Measurements from ENCODE around the gene TMCC3.
A peak's percentile ranks its signal among the peaks of the same experiment; 100 is the strongest.

Gene TMCC3

GRCh38 chr12:94671917-94672316 lies 21.6 kb upstream of the TMCC3 start:
- peak; percentile 59 to 78 for DNase-seq

GRCh38 chr12:94670898-94671297 lies 20.5 kb upstream of the TMCC3 start:
- no peak for DNase-seq

DNA sequence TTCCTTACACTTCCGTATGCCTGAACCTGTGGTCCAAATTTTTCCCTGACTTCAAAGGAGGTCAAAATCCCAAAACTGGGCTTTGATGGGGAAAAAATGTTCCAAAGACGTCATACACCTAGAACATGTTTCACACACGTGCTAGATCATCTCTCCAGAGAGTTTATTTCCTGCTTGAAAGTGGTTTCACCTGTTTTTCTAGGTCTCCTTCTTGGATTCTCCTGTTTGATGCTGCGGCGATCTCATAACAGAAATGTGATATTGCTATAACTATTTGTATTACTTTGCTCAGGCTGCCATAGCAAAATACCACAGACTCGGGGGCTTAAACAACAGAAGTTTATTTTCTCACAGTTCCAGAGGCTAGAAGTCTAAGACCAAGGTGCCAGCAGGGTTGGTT lies 19.7 kb upstream of the TMCC3 start:
- DNase-seq = no peak

DNA sequence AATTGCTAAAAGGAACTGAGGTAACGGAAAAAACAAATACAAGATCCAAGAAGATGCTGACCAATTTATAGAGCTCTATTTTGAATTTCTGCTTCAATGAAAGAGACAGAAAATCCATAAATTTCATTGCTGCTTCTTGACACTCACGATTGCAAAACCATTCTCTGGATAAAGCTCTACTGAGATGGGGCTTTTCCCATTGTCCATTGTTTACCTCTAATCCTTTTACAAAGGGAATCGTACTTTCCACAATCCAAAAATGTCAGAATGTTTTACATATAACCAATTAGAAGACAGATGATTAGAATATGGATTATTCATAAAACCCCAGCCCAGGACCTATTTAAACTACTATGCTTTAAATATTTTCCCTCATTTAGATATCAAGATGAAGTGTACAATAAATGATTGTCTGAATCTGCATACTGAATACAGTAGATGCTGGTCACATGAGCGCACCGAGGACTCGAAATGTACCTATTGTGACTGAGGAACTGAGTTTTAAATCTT lies 16.7 kb upstream of the TMCC3 start:
- no peak for DNase-seq

DNA sequence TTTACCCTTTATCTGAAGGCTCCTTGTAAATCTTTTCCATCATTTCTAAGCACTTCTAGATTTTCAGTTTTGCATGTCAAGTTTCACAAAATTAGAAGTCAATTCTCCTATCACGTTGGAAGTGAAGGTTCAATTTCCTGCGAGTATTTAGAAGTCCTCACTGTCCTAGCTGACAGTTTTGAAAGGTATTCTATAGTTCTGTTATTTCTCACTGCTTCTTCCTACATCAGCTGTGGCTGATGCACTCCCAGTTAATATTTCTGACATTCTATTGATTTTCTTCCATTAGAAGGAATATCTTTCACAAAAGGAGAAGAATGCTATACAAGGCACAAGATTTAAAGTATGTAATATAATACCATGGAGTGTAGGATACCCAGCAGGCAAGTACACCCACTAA lies 15.8 kb upstream of the TMCC3 start:
- no peak for DNase-seq

DNA sequence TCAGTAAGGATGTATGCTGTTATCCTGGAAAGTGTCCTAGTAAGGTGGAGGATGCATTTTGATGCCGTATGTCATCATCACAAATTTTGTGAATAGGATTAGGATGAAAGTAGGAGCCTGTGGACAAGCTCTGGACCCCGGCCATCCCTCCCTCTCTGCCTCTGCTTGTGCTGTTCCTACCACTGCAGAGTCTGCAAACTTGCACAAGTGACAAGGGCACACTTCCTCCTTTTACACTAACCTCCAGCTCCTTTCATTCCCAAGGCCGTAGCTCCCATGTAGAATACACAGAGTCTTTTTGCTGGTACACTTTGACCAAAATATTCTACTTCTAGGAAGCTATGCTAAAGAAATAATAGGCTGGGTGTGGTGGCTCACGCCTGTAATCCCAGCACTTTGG lies 13.3 kb upstream of the TMCC3 start:
- DNase-seq = no peak

DNA sequence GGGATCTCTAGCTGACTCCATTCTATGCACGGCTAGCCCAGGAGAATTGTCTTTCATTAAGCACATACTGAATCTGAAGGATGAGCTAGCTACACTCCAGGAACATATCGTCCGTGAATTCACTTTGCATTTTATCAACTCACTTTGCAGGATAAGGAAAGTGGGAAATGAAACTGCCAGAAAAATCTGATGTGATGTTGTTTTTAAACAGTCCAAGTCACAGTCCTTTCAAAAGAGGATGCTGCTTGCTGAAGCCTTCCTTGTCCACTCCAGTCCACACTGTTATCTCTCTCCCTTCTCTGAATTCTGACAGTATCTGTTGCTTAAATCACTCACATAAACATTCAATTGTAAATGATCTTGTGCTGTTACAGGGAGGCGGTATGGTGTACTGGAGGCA lies 12.7 kb upstream of the TMCC3 start:
- DNase-seq = no peak

GRCh38 chr12:94660436-94660835 lies 10.1 kb upstream of the TMCC3 start:
- DNase-seq = no peak

GRCh38 chr12:94659346-94659930 lies 9.1 kb upstream of the TMCC3 start:
- DNase-seq = no peak

DNA sequence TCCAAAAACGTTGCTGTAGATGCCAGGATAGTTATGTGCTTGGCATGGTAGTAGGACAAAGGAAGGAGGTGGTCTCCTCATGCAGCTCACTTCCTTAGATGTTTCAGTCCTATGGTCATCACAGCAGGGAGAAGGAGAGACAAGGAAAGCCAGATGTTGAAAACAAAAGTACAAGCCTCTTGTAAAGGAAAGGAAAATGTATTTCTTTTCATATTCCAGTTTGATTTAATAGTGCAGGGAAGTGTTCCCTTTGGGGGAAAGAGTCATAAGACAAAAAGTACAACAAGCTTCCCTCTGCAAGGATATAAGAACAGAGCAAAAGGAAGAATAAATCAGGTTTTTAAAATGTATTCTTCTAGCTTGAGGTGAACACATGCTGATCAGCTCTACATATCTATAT lies 8.6 kb upstream of the TMCC3 start:
- DNase-seq = no peak

DNA sequence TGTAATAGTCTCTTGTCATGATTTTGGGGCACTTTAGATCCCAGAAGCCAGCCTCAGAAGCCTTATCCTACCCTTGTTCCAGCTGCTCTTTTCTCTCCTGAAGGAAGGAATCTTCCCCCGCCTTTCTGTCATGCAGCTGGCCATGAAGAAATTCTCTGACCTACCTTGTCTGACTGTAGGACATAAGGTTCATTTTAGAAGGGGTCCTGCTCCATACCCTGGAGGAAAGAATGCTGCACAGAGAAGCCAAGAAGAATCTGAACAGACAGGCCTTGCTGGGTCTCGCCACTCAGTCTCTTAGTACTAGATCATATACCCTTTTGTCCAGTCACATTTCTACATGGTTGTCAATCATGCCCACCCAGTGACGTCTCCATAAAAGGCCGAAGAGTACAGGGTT lies 6.2 kb upstream of the TMCC3 start:
- no peak for DNase-seq

GRCh38 chr12:94649349-94650142 lies 811 bp downstream of the TMCC3 start:
- peak in 1 of 2 experiments; percentile 27 for DNase-seq

- no peak for DNase-seq
Measured at GRCh38 chr12:94648578-94648977, 1.8 kb downstream of the TMCC3 start.

DNA sequence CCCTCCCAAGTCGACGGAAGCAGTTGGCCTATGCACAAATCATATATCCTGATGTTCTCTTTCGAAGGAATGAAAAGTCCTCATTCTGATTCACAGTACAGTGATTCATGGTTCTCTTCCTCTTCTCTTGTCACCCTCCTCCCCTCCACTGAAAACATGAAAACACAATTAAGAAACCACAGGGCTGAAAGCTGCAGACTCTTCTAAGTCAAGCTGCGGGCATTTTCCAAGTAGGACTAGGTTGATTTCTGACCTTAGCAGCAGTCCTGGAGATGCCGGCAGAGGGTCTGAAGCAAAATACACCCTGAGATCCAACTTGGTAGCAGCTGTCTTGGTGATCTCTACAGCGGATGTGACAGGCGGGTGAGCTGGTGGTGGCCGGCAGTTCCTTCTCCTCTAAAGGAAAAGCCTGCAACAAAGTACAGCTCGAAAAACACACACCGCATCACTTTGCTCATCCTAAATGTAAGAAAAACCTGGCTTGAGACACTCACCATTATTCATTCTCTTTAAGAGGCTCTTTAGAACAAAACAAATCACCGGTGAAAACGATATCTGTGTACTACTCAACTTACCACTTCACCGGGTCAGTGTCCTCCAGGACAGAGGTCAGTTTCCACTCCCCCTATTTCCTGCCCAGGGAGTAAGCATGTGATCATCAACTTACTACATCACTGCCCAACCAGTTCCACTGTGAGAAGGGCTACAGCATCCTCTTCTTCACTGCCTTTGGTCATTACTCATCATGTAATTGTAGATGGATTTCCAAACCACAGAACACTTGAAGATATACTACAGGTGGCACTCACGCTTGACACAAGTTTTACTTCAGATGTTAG lies 6.0 kb downstream of the TMCC3 start:
- DNase-seq = no peak

DNA sequence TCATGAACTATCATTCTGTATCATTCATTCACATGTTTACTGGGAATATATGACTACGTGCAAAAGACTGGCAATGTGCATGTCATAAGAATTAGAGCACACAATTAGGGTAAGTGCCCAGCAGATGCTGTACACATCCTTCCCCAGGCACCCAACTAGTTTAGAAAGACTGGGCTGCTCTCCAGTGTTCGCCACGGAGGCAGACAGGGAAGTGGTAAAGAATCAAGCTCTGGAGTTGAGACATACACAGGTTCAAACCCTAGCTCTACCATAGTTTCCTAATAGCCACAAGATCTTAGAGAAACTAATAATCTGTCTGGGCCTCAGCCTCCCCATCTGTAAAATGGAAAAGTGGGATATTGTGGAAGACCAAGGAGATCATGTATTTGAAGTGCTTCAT lies 6.8 kb downstream of the TMCC3 start:
- DNase-seq = no peak

DNA sequence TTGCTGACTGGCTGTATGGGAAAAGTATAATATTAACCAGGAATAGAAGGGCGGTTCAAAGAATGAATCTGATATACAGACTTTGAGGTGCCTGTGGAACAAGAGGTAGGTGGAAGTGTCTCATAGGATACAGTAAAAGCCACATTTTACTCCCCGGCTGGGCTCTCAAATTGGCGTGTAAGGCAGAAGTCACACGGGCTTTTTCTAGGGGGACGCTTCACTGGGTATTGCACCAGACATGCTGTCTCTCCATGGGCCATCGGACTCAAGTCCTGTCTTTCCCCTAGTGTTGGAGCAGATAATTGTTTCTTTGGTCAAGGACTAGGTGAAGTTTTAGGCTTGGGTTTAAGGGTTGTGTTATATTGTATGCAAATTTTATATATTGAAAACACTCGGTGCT lies 9.1 kb downstream of the TMCC3 start:
- DNase-seq = no peak

GRCh38 chr12:94640134-94640928 lies 10.0 kb downstream of the TMCC3 start:
- DNase-seq = no peak

GRCh38 chr12:94638521-94638920 lies 11.8 kb downstream of the TMCC3 start:
- peak in 1 of 2 experiments; percentile 25 for DNase-seq

- no peak for DNase-seq
Measured at GRCh38 chr12:94637390-94638113, 12.8 kb downstream of the TMCC3 start.

- DNase-seq = no peak
Measured at GRCh38 chr12:94636462-94637085, 13.8 kb downstream of the TMCC3 start.

DNA sequence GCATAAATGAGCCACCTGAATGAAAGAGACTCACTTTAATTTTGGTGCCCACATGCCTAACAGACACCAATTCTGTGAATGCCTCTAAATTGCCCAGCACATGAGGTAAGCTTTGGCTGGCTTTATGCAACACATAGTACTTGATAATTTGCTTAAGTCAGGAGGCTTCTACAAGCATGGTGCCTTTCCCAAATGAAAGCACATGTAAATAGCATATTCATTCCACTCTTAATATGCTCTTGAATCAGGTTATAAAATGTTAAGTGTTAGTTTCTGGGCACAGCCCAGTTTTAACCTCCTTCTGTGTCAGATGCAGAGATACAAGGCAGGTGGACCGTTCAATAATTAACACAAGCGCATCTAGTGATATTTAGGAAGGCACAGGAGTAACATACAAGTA lies 15.6 kb downstream of the TMCC3 start:
- peak in 1 of 2 experiments; percentile 12 for DNase-seq

- no peak for DNase-seq
Measured at GRCh38 chr12:94633401-94633800, 17.0 kb downstream of the TMCC3 start.

Data from NCI-H2081 (cell line).